HG03342 (cell line): ENCODE data around the gene CNKSR3.
"Not testable (repeated sequence)": the region's sequence is repeated elsewhere in the genome, so short reads cannot be mapped to it uniquely, and the experiment has no call there.

Experiments used
- ATAC-seq: cut with Tn5 transposase; IDR thresholded peaks from one replicate; pipeline ENCODE4 v1.9.1; 2021; ENCODE audit warnings: mild to moderate bottlenecking, moderate library complexity; ENCODE audit not compliant: unreplicated experiment

CNKSR3 gene

DNA sequence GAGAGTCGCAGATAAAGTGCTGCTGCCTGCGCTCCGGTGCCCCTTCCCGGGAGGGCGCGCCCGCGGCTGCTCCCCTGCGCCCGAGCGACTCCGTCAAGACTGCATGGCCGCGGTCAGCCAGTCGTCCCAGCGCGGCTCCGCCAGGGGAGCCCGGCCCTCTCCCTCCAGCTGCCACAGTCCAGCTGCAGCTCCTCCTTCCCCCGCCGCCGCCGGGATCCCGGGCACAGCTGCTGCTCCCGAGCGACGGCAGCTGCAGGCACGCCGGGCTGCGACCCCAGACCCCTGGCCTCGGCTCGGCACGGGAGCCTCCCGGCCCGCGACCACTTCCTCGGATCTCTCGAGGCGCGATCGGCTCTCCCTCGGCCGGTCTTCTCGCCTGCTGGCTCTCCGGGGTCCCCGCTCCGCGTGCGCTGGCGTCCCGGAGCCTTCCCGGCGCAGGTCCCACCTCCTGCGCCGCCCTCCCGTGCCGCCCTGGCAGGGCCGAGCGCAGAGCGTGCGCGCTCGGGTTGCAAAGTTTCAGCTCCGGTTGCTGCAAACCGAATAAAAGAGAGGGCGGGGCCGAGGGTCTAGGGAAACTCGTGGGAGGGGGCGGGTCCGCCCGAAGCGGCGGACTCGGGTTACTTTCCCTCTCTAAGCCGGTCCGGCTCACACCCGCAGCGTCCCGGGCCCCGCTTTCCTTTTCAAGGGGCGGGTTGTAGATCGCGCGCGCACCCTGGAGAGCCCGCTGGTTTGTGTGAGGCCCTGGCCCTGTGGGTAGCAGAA lies at the start of gene CNKSR3:
Gene CNKSR3 (minus strand): TSS at position 542 of the 762 bp plus-strand sequence. CDS start 571 bp downstream, outside the sequence.
- ATAC-seq: peak; percentile 71

GRCh38 chr6:154558984-154559383 lies 48.5 kb upstream of the CNKSR3 start:
- ATAC-seq: no peak

- no peak for ATAC-seq
Observed at GRCh38 chr6:154558513-154558912, 48.0 kb upstream of the CNKSR3 start.

- ATAC-seq: no peak
Observed at GRCh38 chr6:154555073-154555677, 44.7 kb upstream of the CNKSR3 start.

DNA sequence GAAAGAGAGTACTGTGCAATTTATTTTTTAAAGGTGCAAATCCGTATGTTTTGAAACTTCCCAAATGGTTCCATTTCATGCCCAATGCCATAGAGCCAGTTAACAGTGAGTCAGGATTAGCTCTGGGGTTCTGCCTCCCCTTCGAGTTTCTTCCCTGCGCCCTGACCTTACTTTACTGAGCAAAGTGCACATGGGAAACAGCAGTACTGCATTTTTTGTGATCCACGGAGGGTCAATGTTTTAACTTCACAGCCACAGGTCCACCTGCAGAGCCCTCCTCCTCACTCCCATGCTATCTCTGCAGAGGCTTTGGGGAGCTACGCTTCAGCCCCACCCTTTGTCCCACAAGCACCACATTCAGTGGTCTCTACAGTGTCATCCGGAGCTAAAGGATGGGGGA lies 44.0 kb upstream of the CNKSR3 start:
- no peak for ATAC-seq

- ATAC-seq: no peak
Observed at GRCh38 chr6:154550779-154551178, 40.3 kb upstream of the CNKSR3 start.

DNA sequence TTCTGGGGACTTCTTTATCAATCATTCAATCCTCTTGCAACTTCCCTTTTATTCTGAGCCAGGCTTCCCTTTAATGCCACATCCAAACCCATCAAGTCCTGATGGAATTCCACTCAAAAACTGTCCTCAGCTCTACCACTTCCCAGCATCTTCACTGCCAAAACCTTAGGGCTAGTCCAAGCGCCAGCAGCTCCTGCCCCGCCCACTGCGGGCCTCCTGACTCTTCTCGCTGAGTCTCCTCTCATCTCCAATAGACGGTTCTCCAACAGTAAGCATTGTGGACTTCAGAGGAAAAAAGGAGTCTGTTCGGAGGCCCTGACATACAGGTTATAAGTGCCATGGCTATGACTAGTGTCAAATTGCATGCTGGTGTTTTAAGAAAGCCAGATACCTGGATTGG lies 38.7 kb upstream of the CNKSR3 start:
- no peak for ATAC-seq

DNA sequence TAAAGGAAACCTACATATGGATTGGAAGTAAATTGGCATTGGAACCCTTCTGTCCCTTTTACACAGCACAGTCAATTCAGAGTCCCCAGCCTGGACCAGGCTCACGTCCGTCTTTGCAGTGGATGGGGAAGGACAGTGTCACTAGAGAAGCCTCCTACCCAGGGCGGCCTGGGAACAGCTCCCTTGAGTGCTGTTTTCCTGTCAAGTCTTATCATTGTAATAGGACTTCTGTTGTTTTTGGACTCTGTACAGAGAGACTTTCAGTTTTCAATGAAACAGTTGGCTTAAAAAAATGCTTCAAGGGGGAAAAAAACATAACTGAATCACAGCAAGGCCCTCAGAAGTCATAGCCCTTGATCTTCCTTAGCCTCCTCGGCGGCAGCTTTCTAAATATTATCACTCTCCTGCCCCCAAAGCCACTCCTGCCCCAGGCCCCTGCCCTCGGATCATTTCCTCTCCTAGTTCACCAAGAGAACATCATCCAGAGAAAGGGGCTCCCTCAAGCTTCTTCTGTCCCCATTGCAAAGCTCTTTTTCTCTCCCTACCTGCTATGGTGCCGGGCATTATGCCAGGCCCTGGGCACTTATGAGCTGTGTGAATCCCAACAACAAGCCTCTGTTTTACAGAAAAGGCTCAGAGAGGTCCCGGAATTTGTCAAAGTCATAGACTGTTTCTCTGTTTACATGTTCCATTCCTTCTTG lies 37.8 kb upstream of the CNKSR3 start:
- ATAC-seq: no peak

DNA sequence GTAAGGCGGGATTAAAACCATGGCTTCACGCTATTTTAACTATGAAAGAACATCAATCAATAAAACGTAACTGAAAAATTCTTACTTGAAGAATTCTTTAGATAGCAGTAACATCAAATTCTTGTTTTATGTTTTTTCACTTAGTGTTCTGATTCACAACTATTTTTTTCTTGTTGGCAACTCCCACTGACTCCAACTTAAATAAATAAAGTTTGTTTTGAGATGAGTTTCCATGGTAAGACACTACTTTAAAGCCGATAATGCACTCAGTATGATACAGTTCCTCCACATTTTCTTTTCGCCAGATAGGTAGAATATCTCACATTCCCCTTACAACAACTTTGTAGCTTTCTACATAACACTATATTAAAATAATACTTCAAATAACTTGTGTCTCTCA lies 33.1 kb upstream of the CNKSR3 start:
- ATAC-seq: no peak

DNA sequence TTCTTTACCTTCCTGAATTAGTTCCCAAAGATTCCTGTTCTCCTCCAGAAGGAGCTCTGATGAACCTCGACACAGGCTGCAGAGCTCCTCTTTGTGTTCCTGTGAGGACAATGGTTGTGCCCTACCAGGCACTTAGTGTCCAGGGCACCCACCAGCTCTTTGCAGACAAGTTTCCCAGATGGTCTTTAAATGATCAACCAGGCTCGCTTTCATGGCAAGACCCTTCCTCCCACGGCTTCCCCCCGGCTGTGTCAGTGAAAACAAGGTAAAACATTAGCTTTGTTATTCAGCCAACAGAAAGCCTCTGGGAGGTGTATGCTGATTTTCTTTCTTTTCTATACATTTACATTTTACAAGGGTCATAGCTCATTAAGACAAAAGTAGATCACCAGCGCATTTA lies 32.3 kb upstream of the CNKSR3 start:
- no peak for ATAC-seq

DNA sequence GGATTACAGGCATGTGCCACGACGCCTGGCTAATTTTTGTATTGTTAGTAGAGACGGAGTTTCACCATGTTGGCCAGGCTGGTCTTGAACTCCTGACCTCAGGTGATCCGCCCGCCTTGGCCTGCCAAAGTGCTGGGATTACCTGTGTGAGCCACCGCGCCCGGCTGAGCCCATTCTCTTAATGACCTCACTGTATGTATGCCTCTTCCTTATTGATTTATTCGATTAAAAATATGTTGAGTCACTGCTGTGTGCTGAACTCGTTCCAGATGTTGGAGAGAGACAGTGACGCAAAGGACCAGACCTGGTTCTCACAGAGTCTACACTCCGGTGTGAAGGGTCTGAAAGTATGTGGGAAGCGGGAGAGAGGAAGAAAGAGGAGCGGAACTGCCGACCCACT lies 31.4 kb upstream of the CNKSR3 start:
- not testable (repeated sequence) for ATAC-seq

GRCh38 chr6:154539593-154540269 lies 29.2 kb upstream of the CNKSR3 start:
- no peak for ATAC-seq

GRCh38 chr6:154538640-154539191 lies 28.2 kb upstream of the CNKSR3 start:
- no peak for ATAC-seq

DNA sequence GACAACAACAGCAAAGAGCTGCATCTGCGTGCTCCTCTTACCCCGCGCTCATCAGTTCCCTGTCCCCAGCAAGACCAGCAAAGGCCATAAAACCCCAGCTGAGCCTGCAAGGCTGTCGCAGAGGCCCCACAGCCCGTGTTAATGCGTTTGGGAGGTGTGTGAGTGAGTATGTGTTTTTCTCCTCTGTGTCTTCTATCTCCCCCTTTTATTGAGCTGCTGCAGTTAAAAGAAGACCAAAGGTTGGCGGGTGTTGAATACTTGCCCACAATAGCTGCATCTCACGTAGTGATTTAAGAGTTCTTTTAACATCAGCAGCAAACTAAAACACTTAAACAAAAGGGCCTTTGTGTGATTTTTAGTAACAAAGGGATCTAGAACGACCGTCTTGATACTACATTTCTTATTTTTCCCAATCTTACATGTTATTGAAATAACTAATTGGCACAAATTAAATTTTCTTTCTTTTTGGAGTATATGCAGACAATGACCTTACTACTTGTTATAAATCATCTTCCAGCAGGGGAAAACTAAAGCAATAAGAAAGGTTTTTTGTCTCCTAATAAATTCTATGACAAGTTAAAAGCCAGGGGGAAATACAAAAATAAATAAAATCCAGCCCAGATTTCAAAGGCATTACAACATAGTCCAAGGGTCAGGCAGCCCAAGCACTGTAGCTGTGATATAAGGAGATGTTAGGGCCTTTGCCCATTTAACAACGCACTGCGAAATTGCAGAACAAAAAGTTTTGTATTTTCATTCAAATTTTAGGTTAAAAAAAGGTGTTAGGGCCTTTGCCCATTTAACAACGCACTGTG lies 27.2 kb upstream of the CNKSR3 start:
- ATAC-seq: no peak

DNA sequence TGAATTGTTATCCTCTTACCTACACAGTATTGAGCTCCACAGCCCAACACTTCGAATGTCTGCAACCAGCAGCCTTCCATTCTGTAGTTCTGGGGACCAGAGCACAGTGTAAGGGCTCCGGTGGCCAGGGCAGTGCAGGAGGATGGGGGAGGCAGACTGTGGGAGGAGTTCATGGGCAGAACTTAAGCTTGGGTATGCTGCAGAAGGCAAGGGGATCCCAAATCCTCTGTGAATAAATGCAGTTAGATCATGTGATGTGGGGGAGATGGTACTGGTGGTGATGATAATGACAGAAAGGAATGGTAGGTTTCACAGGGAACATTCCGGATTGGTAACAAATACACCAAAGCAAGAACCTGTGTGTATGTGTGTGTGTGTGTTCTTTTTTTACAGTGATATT lies 26.5 kb upstream of the CNKSR3 start:
- ATAC-seq: no peak

- ATAC-seq: no peak
Observed at GRCh38 chr6:154536255-154536654, 25.8 kb upstream of the CNKSR3 start.

DNA sequence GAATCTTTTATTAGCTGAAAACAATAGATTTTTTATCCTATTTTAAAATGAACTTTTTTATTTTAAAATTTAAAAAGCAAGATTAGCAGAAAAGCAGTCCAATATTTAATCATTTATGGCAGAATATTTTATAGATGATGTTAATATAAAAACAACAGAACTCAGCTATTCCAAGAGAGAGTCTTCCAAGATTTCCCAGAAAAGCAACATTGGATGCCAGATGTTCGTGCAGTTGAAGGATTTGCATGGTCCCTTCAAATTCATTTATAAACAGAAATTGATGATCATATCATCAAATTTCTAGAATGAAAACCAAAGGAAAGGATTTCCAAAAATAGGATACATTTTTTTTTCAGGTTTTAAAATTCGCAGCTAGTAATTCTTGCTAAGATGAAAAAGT lies 25.4 kb upstream of the CNKSR3 start:
- no peak for ATAC-seq

GRCh38 chr6:154535147-154535546 lies 24.7 kb upstream of the CNKSR3 start:
- no peak for ATAC-seq

GRCh38 chr6:154534531-154534930 lies 24.0 kb upstream of the CNKSR3 start:
- no peak for ATAC-seq

DNA sequence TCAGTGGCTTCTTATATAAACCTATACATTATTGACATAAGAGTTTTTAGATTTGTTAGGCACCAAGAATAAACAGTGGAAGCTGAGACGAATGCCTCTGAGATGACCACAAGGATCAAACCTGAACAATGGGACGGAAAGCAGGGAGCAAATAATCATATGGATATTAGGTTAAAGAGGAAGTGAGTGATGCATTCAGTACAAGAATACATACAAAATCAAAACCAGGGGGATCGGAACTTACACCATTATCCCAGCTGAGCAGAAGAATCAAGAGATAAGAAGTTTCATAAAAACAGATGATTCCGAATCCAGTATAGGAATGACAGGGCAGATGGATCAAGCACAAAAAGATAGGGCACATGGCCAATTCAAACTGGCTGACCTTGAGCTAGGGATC lies 21.9 kb upstream of the CNKSR3 start:
- ATAC-seq: no peak
